ENCODE results near the gene ORAI1. TPM values are rescaled to one million over a fixed set of nuclear protein-coding genes. Genes with fewer than 3 reads are reported as not detected.
"Not testable (repeated sequence)": the region's sequence is repeated elsewhere in the genome, so short reads cannot be mapped to it uniquely, and the experiment has no call there.

ORAI1 gene
- total RNA-seq, 2 donors from 2014 or later, result 4.7 to 6.6 TPM

GRCh38 chr12:121663610-121663929, 37.2 kb downstream of the ORAI1 start:
- DNase-seq (ENCODE audit: low spot score), result no peak
- no peak for TF ChIP-seq CTCF (IDR thresholded peaks at IDR 0.05)
- no peaks in the 10 kb centered on the region for H3K27me3 ChIP-seq (replicated peaks; ENCODE audit: insufficient read depth)

GRCh38 chr12:121666829-121667228, 40.5 kb downstream of the ORAI1 start:
- not testable (repeated sequence) for H3K27me3 ChIP-seq (replicated peaks; ENCODE audit: insufficient read depth); H3K4me3 ChIP-seq; H3K36me3 ChIP-seq; DNase-seq (ENCODE audit: low spot score); H3K4me1 ChIP-seq (ENCODE audit: control insufficient read depth in 1 of 2, low read depth in 2 of 2); H3K27ac ChIP-seq; ATAC-seq (ENCODE audit: insufficient number of reproducible peaks, low FRiP score, low read depth); H3K9me3 ChIP-seq

More at GRCh38 chr12:121663610-121663929, 37.2 kb downstream of the ORAI1 start:
- no peak for ATAC-seq (ENCODE audit: insufficient number of reproducible peaks, low FRiP score, low read depth)
- Histone ChIP-seq H3K4me3 (no peak overlapping the region), H3K27ac (no peak overlapping the region), H3K36me3 (no peaks in the 10 kb centered on the region), H3K9me3 (no peaks in the 10 kb centered on the region), H3K4me1 (ENCODE audit: control insufficient read depth in 1 of 2, low read depth in 2 of 2) (no peaks in the 10 kb centered on the region)

GRCh38 chr12:121668750-121669520, 42.6 kb downstream of the ORAI1 start:
- no peak overlapping the region for H3K27ac ChIP-seq
- no peaks in the 10 kb centered on the region for H3K27me3 ChIP-seq (replicated peaks; ENCODE audit: insufficient read depth)
- no peak for ATAC-seq (ENCODE audit: insufficient number of reproducible peaks, low FRiP score, low read depth)
- H3K4me3 ChIP-seq, result no peak overlapping the region
- peak; percentile 54 for TF ChIP-seq CTCF (IDR thresholded peaks at IDR 0.05)
- no peaks in the 10 kb centered on the region for H3K9me3 ChIP-seq
- no peaks in the 10 kb centered on the region for H3K36me3 ChIP-seq
- H3K4me1 ChIP-seq (ENCODE audit: control insufficient read depth in 1 of 2, low read depth in 2 of 2), result peaks cover 7 to 13% of the 10 kb centered on the region in 2 donors
- DNase-seq (ENCODE audit: low spot score), result no peak

- H3K27me3 ChIP-seq (replicated peaks; ENCODE audit: insufficient read depth), result no peaks in the 10 kb centered on the region
- H3K4me1 ChIP-seq (ENCODE audit: control insufficient read depth in 1 of 2, low read depth in 2 of 2), result peaks cover 7 to 13% of the 10 kb centered on the region in 2 donors
- DNase-seq (ENCODE audit: low spot score), result no peak
- H3K4me3 ChIP-seq, result no peak within 1 kb of the TSS
- TF ChIP-seq CTCF (IDR thresholded peaks at IDR 0.05), result no peak
- no peak within 1 kb of the TSS for H3K27ac ChIP-seq
- H3K36me3 ChIP-seq, result no peaks in the 10 kb centered on the region
- no peaks in the 10 kb centered on the region for H3K9me3 ChIP-seq
- ATAC-seq (ENCODE audit: insufficient number of reproducible peaks, low FRiP score, low read depth), result no peak
Observed at GRCh38 chr12:121669521-121669900, 43.2 kb downstream of the ORAI1 start, which contains the start of gene MORN3. Gene MORN3 (minus strand): TSS chr12:121669654. CDS start chr12:121669483, 171 bp downstream.

GRCh38 chr12:121673013-121673511, 46.7 kb downstream of the ORAI1 start:
- Histone ChIP-seq H3K27me3 (replicated peaks; ENCODE audit: insufficient read depth) (no peaks in the 10 kb centered on the region), H3K4me3 (peak overlapping the region; percentile 75), H3K4me1 (ENCODE audit: control insufficient read depth in 1 of 2, low read depth in 2 of 2) (peaks cover 7 to 13% of the 10 kb centered on the region in 2 donors), H3K9me3 (no peaks in the 10 kb centered on the region), H3K36me3 (no peaks in the 10 kb centered on the region), H3K27ac (no peak overlapping the region)
- DNase-seq (ENCODE audit: low spot score) (no peak), ATAC-seq (ENCODE audit: insufficient number of reproducible peaks, low FRiP score, low read depth) (peak; percentile 15)
- TF ChIP-seq CTCF (IDR thresholded peaks at IDR 0.05), result no peak

Measured in thoracic aorta (tissue), 2 donors.